Activated CD8-positive, alpha-beta memory T cell treated with anti-CD3 and anti-CD28 coated beads, Interleukin-2, amount 50 U/mL, for 1 hour (primary cell): ENCODE results near the gene CHPF.
A peak's percentile ranks its signal among the peaks of the same experiment; 100 is the strongest.

Source experiments
- DNase-seq: peaks from one replicate; pipeline ENCODE4 v3.0.0-alpha.2; 2020; ENCODE audit errors: extremely low read depth

The CHPF gene

DNA sequence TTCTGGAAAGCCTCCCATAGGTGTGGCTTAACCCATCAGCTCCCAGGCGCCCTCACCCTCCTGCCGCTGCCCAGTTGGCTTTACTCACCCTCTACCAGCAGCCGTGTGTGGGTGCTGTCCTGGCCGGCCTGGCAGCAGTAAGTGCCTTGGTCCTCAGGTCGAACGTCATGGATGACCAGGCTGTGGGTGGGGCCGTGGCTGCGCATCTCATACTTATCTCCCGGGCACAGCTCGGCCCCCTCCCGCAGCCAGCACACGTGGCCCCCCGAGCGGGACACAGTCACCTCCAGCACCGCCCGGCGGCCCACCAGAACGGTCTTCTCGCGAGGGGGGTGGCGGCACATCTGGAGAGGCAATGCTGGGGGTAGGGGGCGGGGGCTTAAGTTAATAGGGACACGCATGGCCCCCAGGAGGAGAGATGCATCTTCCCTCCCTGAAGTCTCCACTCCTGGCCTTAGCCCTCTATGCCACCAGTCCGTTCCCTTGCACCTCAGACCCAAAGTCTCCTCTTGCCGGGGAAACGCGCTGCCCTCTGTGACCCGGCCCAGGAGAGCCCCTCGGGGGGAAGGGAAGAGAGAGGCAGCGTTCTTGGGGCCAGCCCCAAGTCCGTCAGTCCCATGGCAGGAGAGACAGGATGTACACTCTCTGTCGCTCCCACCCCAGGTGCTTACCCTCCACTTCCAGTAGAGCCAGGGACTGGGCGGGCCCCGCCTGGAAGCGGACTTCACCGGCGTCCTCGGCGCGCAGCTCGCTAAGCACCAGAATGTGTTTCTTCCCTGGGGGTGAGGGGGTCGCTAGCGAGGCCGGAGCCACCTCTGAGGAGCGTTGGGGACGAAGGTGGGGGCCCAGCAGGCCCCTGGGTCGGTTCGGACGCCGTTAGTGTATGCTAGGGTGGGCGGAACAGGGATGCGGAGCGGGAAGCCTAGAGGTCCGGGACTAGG lies 8.1 kb upstream of the CHPF start:
- DNase-seq = no peak

DNA sequence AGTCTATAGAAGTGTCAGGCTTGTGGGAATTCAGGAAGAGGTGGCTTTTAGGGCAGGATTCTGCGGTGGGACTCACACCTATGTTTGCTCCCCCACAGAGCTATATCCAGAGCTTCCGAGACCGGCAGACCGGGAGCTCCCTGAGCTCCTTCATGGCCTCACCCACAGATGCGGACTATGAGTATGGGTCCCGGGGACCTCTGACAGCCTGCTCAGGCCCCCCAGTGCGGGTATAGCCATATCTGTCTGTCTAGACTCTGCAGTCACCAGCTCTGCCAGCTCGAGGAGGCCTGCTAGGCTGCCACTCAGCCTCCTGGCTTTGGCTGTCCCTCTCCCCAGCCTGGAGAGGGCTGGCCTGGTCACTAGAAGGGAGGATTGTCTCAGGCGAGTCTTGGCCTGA lies 6.0 kb upstream of the CHPF start:
- no peak for DNase-seq

DNA sequence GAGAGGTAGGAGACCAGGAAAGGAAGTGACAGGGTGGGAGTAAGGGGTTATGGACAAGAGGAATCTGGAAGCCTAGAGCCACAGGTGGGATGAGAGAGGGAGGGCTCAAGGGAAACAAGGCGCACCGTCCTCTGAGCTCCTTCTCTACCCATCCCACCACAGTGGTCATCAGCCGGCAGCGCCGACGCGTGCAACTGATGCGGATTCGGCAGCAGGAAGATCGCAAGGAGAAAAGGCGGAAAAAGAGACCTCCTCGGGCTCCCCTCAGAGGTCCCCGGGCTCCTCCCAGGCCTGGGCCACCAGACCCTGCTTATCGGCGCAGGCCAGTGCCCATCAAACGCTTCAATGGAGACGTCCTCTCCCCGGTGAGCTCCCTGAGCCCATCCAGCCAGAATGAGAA lies 5.4 kb upstream of the CHPF start:
- no peak for DNase-seq

DNA sequence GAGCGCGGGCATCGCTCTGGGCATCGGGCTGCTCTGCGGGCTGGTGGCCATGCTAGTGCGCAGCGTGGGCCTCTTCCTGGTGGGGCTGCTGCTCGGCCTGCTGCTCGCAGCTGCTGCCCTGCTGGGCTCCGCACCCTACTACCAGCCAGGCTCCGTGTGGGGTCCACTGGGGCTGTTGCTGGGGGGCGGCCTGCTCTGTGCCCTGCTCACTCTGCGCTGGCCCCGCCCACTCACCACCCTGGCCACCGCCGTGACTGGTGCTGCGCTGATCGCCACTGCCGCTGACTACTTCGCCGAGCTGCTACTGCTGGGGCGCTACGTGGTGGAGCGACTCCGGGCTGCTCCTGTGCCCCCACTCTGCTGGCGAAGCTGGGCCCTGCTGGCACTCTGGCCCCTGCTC lies 4.0 kb upstream of the CHPF start:
- DNase-seq = no peak

DNA sequence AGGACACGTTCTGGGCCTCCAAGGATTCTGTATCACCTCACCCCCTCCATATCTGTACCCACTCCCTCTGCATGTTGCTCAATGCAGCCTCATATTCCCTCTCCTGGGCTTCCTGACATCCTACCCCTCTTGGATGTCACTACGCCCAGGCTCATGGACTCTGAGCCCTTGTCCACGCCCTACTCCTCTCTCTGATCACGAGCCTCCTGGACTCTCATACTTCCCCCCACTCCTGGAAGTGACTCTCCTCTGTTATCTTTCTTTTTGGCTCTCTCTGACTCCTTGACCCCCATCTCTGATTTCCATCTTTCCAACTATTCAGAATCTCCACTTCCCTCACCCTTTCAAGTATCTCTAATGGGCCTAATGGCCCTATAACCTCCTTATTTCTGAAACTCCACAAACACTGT lies 2.3 kb upstream of the CHPF start:
- no peak for DNase-seq

DNA sequence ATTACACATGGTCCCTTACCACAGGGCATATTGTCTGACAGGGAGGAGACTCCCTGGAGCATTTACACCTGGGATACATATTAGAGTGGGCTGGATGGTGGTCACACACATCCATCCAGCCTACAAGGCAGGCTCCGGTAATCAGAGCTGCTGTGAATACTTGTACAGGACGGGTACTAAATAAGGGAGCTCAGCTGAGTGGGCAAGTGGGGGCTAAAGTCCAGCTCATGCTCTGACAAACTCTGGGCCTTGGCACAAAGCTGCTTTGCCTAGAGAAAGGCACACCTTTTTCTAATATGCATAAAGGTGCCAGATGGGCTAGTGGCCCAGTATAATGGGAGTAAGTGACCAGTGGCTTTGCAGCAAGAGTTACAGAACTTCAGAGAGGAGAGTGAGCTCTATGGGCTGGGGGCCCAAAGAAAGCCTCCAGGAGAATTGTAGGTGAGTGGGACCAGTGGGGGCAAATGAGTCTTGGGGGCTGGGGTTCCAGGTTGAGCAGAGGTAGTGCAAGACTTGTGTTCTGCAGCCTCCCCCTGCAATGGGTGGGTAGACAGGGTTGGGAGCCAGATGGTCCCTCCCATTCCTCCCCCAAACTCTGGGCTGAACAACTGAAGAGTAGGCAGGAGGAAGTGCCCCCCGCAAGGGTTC lies 1.8 kb upstream of the CHPF start:
- no peak for DNase-seq

DNA sequence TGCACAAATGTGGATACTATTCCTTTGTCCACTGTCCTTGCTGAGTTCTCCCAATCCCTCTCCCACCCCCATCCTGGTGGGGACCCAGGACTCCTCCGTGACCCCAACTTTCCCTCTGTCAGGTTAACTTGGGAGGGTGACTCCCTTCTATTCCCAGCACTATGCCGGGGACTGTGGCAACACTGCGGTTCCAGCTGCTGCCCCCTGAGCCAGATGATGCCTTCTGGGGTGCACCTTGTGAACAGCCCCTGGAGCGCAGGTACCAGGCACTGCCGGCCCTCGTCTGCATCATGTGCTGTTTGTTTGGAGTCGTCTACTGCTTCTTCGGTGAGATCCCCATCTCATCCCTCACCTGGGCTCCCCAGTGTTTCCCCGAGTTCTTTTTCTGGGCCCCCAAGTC lies 958 bp upstream of the CHPF start:
- DNase-seq = no peak

DNA sequence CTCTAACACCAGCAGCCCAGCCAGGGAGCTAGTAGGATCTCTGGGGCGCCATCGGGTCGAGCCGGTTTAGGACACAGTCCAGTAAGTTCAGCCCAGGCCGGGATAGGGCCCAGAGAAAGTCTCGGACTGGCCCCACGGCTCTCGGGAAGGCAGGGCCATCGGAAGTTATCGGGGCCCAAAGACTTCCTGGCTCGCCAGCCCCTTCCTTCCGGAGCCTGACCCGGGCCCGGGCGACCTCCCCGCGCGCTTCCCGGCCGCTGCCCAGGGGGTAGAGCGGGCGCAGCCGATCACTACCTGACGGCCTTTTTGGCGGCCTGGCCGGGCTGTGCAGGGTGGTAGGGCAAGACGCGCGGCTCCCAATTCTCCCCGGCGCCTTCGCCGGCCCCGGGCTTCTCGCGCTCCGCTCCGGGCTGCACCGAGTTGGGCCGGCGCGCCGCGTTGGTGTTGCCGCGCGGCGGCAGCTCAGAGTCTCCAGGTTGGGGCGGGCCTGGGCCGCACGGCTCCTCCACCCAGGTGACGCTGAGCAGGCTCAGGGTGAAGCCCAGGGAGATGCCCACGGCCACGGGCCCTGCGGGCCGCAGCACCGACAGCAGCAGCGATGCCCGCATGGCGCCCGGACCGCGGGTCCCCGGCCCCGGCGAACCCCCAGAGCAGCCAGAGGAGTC lies 546 bp downstream of the CHPF start:
- no peak for DNase-seq

DNA sequence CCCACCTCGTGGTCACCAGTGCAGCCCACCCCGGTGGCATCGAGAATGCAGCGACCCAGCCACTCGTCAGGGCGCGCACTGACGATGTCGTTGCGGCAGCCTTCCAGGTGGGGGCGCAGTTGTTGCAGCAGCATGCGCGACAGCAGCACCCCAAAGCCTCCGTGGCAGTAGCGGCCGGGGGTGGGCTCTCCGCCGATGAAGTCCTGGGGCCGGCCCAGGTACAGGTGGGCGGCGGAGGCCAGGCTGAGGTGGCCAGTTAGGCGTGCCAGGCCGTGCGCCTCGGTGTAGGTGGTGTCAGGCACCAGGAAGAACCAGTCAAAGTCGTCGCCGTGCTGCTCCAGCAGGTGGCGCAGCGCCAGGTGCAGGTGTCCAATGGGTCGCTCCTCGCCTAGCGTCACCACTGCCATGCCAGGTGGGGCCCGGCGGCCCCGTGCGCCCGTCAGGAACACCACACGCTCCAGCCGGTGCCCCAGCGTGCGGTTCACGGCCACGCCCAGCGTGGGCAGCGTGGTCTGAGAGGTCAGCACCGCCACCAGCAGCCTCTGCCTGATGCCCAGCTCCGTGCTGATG lies 1.9 kb downstream of the CHPF start:
- DNase-seq = peak; percentile 49

DNA sequence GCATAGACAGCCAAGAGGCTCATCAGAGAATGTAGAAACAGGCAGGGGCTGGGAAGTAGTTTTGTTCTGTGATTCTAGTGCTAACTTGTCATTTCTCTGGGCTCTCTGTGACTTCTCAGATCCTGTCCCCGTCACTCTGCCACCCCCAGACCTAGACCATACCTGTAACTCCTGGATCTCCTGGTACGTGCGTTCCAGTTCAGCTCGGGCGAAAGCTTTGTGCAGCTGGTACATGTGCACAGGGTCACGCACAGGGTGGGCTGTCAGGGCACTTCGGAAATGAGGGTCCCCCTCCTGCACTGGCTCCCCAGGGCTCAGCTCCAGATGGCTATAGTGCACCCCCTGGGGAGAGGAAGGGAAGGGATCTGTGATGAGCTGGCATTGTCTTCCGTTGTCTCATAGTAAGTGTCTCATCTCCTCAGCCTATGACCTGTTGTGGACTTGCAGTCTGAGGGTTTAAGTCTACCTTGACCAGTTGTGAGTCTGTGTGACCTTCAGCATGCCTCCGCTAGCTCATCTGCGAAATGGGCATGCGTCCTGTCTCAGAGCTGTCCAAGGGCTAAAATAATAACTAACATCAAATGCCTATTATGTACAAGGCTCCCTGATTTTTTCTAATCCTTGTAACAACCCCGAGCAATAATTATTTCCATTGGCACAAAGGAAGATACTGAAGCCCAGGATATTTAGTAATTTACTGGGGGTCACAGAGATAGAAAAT lies 2.7 kb downstream of the CHPF start:
- DNase-seq = no peak

DNA sequence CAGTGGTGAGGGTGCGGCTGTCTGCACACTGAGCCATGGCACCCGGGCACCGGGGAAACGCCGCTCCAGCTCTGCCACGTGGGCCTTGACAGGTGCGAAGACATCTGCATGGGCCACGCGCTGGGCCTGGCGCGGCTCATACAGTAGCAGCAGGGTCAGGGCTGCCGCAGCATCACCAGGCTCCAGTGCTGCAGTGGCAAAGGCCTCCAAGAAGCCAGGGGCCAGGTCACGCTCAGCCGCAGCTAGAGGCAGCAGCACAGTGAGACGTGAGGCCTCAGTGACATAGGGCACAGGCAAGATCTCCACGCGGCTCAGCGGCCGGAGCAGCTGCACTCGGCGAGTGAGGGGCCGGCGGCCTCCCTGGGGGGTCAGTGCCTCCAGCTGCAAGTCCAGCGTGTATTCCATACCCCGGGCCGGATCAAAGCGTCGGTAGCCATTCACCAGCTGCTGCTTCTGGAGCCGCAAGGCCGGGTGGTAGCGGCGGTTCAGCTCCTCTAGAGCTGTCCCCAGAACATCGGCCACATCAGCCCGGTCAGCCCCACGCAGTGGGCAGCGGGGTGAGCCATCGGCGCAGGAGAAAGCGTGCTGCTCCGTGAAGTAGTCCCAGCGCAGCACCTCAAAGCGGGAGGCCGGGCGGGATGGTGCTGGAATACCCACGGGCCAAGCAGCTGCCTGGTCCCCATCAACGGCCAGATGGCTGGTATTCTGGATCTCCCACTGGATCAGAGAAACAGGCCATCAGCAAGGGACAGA lies 3.5 kb downstream of the CHPF start:
- no peak for DNase-seq

DNA sequence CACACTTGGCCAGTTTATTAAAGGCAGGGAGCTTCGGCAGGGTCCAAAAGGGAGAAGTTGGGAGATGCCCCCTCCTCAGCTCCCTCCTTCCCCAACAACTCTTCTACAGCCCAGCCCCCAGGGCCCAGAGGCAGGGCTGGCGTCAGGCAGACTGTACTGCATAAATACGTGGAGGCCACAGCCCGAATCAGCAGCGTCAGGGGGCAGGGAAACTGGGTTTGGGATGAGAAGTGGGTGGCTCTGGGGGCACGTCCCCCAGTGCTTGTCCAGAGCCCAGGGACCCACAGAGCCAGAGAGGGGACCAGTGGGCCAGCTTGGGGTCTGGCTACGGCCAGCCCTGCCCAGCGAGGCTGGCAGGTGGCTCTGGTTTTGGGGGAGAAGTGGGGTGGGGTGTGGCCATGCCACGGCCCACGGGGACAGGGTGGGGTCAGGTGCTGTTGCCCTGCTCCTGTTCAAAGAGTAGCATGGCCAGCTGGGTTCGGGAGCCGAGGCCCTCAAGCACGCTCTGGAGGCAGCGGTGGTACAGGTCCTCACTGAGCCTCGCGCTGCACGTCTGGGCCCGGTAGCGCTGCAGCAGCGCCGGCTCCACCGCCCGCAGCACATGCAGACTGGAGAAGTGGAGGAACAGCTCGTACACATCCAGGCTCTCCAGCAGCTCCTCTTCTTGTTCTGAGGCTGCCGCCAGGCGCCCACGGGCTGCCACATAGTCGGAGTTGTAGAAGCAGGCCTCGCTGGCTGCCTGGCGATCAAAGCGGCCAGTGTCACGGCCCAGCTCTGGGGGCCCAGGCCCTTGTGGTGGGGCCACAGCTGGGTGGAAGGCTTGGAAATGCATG lies 4.4 kb downstream of the CHPF start:
- no peak for DNase-seq

DNA sequence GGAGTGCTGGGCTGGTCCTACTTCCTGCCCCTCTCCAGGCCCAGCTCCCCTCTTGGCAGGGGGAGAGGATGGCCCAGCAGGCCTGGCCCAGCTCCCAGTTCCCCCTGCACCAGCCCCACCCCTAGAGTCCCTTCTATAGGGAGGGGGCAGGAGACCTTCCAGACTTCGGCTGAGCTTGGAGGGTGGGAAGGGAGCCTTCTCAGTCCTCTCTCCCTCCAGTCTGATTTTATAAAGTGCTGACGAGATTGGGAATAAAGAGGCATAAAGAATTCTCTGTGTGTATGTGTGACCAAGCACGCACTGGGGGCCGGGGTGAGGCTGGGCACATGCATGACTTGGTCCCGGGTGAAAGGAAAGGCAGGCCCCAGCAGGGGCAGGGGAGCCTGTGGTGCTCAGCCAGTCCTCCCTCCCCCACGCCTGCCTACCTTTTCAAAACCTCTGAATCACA lies 5.1 kb downstream of the CHPF start:
- no peak for DNase-seq

DNA sequence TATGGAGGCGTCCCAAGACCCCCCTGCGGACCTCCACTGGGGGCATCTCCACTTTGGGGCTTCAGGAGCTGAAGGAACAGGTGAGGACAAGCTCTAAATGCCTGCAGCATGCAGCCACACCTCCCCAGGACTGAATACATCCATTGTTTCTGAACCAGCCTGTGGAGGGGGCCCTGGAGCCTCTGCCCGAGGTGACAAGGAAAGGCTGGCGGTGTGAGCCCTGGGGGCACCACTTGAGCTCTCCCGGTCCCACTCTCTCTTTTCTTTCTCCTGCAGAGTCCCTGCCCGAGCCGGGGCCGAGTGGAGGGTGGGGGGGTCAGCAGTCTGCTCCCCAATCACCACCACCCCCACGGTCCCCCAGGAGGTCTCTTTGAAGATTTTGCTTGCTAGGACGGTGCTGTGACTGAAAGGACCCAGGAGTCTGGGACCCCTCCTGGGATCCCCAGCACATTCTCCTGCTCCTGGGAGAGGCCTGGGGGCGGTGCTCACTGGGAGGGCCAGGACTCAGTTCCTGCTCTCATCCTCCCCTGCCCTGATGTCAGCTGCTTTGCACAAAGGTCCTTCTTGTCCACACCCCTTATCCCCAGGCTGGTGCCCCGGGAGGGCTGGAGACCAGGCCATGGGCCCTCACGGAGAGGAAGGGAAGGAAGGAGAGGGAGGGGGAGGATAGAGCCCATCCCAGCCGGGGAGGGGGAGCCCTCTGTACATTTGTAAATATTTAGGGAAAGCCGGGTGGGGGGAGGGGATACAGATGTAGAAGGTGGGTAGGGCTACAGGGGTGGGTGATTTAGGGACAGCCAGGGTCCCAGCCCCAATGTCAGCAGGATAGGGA lies 5.7 kb downstream of the CHPF start:
- DNase-seq = no peak

DNA sequence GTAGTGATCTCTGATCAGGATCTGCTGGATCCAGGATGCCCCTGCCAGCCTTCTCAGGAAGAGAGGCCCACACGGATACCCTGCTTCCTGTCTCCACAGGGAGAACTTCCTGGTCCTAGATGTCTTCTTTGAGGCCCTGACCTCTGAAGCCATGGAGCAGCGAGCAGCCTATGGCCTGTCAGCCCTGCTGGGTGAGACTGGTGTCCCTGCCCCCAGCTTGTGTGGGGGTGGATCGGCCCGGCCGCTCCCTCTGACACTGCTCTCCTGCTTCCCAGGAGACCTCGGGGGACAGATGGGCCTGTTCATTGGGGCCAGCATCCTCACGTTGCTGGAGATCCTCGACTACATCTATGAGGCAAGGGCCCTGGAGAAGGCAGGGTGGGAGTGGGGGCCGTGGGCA lies 6.6 kb downstream of the CHPF start:
- no peak for DNase-seq

DNA sequence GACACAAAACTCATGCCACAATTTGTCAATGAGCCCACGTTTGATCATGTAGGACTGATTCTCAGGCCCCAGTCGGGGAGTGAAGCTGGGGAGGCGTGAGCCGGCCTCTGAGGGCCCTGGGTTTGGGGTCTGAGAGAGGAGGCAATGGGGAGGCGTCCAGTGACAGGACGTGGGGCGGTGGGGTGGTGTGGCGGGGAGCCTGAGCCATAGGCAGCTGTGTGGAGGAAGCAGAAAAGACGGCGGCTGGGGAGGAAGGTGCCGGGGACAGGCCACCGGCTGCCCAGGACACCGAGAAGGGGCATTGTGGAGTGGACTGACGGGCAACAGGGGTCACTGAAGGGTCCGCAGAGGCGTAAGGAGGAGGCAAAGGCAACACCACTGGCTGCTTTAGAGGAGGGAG lies 7.2 kb downstream of the CHPF start:
- DNase-seq = no peak

DNA sequence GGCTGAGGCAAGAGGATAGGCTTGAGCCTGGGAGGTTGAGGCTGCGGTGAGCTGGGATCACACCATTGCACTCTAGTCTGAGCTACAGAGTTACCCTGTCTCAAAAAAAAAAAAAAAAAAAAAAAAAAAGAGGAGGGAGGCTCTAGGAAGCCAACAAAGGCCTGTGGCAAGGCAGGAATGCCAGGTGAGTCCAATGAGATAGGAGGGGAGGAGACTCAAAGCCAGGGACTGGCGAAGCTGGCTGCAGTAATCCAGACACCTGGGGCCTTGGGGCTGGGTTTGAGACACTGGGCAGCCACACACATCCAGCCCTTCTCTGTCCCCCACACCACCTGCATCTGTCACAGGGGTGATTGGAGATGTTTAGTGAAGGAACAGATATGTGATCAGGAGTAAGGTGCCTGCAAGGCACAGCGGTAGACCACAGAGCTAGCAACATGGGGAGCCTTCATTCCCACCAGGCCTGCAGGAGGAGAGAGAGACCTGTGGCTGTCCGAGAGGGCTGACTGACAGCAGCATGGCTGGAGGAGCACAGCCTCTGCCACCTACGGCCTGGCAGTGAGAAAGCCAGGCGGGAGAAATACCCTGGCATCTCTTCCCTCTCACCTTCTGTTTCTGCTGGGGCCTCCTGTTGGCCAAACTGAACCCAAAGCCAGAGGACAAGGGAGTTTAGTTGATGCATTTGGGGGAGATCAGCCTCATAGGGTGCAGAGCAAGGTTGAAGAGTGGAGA lies 9.5 kb downstream of the CHPF start:
- DNase-seq = no peak

DNA sequence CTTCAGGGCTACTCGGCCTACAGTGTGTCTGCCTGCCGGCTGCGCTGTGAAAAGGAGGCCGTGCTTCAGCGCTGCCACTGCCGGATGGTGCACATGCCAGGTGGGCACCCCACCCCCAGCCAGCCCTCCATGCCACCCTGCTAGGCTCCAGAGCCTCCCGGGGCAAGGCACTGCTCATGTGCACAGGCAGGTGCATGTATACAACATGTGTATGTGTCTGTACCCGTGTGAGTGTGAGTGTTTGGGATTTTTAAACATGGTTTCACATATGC lies 11.3 kb downstream of the CHPF start:
- no peak for DNase-seq
